Measurements from ENCODE around the gene CSNK1A1L.
"Not testable (repeated sequence)": the region's sequence is repeated elsewhere in the genome, so short reads cannot be mapped to it uniquely, and the experiment has no call there.

Gene CSNK1A1L

DNA sequence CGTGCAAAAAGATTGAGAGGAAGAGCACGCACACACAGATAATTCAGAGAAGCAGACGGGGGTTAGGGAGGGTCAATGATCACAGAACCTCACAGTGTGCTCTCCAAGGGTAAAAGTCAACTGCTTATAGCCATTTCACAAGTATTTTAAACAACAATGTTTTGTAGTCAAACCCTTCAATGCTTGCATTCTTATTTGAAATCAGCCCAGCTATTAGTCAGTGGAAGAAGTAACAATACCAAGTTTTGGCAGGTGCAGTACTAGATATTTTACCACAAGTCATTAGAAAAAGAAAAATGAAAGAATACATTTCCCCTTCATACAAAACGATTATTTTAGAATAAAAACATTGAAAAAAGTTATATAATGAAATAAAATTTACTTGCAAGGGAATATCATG, 2.6 kb downstream of the CSNK1A1L start:
- DNase-seq, result no peak

DNA sequence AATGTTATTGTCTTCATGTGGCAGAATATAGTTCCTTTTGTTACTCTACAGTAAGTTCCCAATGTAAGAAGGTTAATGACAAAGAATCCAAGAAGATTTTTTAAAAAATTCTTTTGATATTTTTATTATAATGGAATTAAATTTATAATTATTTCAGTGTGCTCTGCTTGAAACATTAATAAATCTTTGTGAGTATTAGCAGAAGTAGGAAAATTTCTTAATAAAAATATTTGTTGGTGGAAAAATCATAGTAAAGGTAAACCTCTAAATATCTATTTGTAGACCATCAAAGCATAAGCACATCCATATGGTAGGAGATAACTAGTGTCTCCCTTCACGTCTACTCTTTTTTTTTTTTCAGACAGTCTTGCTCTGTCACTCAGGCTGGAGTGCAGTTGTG, 4.3 kb downstream of the CSNK1A1L start:
- DNase-seq, result no peak

DNA sequence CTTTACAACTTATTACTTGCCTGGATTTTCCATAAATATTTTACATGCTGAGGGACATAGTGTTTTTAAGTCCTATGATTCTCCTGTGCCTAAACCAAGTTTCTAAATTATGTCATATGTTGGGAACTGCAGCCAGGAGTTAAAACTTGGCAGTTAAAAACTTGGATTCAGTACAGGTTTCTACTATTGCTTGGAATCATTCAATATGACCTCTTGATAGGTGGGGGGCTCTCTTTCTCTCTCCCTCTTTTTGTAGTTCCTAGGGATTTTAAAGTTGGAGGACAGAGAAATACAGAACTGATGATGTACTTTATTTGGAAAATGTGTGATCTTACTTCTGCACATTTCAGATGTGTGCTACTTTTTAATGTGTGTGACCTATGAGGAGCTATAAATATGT, 4.7 kb downstream of the CSNK1A1L start:
- no peak for DNase-seq

DNA sequence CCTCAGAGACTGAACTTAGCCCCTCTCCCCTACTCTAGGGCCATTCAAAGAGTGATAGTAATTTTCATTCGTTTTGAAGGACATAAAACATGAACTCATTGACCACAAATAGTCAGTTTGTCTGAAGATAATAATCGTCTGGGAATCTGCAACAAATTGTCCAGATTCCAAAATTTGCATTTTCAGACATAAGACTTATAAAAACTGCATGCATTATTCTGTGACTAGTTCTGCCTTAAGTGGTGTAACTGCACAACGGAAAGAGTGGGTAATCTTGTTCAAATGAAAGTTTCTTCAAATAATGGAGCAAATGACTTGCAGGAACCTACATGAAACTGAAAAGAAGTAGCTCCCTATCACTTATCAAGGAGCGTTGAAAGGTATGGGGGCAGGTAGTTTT, 8.4 kb downstream of the CSNK1A1L start:
- DNase-seq, result no peak

DNA sequence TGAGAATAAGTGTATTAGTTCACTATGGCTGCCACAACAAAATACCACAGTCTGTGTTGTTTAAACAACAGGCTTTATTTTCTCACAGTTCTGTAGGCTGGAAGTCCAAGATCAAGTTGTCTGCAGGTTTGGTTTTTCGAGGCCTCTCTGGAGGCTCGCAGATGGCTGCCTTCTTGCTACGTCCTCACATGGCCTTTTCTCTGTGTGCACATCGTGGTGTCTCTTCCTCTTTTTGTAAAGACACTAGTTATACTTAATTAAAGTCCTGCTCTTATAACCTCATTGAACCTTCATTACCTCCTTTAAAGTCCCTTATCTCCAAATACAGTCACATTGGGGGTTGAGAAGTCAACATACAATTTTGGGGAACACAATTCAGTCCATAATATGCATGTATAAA, 10.6 kb downstream of the CSNK1A1L start:
- DNase-seq, result no peak

DNA sequence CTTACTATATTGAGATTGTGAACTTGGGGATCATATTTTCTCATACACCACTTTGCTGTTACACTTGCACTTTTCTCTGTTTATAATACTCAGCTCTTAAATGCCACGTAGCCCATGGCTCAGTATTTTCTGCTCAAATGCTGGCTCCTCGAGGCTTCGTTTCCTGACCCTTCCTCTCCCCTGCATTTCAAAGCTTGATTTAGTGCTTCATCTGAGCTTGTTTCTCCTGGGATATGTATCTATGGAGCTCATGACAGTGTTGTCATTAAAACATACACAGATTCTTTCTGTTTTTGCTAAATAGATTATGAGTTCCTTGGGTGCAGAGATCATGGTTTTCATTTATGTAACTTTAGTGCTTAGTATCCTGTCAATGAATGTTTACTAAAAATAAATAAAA, 11.4 kb downstream of the CSNK1A1L start:
- DNase-seq, result no peak

DNA sequence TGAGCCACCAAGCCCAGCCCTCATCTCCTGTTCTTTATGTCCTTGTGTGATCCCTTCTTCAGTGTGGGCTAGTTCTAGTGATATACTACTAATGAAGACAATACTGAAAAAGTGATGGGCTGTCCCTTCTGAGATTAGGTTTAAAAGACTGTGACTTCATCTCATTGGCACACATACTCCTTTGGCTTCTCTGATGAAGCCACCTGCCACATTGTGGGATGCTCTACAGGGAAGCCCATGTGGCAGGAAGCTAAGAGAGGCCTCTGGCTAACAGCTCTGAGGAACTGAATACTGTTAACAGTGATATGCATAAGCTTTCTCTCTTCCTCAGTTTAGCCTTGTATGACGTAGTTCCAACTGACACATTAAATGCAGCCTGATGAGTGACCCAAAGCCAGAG, 13.6 kb downstream of the CSNK1A1L start:
- DNase-seq, result no peak

DNA sequence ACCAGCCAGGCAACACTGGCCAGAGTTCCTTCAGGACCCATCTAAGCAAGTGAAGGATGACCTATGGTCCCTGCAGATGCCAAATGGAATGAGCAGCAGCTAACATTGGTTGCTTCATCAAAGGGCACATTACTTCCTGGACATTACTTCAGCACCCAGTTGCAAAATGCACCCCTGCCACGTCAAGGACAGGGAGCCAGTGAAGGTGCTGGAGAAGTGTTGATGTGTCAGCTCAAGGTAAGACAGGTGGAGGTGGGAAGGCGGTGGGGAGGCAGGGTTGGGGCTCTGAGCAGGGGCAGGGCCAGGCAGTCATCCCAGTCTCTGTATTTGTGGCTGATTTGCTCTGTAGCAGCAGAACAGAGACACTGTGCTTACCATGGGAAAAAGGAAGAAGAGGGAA, 14.6 kb downstream of the CSNK1A1L start:
- DNase-seq, result no peak

DNA sequence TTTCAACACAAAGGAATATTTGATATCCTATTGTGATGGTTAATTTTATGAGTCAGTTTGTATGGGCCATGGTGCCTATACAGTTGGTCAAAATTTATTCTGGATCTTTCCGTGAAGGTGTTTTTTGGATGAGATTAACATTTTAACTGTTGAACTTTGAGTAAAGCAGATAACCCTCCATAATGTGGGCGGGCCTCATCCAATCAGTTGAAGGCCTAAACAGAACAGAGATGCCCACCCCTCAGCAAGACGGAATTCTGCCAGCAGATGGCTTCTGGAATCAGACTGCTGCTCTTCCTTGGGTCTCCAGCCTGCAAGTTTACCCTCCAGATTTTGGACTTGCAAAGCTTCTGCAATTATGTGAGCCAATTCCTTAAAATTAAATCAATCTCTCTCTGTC, 16.0 kb downstream of the CSNK1A1L start:
- DNase-seq, result no peak

DNA sequence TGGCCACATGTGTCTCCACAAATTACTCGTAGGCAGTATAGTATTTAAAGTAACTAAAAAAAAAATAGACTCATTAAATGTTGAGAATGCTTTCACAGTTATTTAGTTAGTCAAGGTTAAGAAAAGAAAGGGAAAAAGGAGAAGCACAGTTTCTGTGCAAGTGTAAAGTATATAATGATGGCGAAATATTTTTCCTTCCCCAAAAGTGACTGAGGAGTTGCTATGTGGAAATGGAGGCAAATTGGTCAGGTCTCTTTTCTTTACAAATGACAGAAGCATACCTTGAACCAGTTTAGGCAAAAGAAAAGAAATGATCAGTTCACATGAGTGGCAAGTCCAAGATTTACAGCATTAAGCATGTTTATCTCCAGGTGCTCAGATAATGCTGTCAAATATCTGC, 18.0 kb downstream of the CSNK1A1L start:
- no peak for DNase-seq

DNA sequence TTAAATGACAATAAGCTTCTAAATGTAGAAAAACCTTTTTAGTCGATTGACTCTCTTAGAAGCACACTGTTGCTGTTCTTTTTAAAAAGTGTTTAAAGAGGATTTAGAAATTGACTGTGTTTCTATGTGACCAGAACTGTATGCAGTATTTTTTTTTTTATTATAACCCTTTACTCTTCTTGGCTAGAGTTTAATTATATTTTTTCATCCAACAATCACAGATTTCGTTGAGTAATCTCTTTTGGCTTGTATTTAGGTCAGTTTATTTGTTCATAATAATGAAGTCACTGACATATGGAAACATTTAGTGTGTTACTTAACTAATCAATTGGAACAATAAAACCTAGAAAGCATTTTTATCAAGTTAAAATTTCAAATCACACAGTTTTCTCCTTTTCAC, 19.9 kb downstream of the CSNK1A1L start:
- no peak for DNase-seq

DNA sequence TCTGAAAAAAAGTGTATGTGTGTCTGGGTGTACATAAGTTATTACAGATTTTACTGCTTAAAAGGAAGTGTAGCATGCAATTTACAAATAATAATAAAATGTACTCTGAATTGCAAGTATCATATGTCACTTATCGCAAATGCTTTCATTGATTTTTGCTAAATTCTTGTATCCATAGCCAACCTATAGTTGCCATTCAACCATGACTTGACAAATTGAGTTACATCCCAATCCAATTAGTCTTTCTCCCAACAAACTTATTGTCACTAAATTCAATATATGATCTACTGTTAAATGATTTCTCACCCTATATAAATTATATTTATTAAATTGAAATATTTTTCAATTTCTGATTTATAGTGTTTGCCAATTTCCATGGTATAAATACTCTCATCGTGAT, 28.6 kb downstream of the CSNK1A1L start:
- DNase-seq, result no peak

DNA sequence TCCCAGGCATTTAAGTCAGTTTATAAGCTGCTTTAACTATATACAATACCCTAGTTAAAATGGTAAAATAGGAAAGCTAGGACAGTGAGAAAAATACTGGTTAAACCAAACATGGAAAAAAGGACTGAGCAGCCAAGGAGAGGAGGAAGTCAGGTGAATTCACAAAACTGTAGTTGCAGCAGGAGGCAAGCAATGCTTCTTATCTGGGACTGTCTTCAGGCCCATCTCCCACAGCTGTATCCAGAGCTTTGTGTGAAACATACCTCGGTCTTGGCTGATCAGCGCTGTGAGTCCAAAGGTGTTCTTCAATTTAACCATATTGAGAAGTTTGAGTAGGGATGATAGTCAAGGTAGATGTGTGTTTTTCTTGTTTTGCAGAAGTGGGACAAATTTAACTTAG, 30.3 kb downstream of the CSNK1A1L start:
- DNase-seq, result no peak

DNA sequence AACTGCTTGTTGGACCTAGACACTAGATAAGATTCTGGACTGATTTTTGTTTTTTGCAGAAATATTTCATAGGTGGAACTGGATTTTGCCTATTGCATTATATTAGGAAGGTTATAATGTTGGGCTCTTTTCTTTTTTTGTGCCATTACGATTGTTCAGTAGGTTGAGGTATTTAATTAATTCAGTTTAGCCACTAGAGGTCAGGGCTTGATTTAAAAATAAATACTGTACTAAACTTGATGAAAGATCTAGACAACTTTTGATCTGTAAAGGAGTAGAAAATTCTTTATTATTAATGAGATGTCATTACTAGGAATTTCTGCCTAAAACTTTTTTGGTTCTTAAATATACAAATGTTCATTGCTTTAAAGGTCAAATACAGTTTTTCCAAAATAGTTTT, 30.8 kb downstream of the CSNK1A1L start:
- DNase-seq, result peak; percentile 16

DNA sequence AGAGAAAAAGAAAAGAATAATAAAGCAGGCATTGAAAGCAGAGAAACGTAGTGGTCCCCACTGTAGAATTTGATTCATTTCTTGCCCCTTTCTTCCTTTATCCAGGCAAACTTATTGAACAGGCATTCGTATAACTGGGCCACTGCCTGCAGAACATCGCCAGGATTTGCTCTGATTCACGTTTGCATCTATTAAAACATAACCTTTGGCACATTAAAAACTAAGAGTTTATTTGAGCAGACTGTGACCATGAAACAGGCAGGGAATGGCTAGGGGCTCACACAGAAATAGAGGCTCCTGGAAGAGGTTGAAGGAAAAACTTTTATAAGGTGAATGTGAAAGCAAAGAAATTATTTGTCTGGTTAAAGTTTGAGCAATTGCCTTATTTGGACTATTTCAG, 33.4 kb downstream of the CSNK1A1L start:
- no peak for DNase-seq

DNA sequence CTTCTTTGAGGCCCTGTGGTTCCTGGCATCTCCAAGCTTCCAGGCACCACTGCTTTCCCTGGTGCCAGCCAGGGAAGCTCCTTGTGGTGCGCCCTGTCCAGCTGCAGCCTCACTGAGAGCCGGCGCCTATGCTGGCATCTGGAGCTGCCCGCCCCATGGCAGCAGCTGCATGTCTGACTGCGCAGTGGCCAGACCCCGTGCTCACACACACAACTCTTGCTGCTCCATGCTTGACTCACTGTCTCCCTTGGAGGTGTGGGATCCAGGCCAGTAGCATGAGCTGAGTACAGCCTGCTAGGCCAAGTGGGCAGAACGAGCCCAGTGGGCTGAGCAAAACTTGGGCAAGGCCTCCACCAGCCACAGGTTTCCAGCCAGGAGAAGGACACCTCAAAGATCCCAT, 34.5 kb downstream of the CSNK1A1L start:
- DNase-seq, result no peak

DNA sequence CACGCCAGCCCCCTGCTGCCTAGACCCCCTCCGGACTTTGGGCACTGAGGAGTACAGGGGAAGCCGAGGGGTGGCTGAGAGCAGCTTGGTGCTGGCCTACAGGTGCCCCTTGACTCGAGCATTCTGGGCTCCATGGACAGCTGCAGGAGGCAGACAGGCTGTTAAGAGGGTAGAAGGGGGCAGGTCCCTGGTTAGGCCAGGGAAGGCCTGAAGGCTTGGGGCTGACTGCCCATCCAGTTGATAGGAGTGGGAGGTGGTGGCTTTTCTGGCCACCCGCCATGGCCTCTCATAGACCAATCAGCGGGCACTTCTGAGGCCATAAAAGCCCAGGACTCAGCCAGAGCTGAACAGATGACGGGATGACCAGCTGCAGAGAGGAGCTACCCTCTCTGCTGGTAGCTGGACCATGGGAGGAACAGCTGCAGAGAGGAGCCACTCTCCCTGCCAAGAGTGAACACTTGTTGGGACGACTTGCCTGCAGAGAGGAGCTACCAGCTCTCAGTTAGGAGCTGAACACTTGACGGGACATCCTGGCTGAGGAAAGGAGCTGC, 35.2 kb downstream of the CSNK1A1L start:
- no peak for DNase-seq

DNA sequence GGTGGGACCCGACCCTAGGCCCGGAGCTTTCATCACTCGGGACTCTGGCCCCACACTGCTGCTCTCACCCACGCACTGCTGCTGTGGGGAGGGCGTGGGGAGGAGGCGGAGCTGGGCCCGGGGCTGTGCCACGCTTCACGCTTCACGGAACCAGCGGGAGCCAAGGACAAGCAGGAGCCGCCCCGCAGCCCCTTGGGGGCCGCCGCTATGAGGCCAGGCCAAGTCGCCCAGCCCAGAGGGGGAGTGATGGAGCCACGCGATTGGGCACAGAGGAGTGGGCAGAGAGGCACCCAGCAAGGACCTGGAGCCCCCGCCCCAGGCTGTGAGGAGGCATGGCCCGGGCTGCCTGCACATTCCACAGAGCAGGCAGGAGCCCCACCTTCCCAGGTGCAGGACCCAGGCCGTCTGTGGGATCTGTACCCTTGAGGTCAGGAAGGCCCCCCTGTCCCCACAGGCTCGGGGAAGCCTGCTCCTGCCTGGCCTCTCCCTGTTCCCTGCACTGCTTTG, 35.8 kb downstream of the CSNK1A1L start:
- no peak for DNase-seq

DNA sequence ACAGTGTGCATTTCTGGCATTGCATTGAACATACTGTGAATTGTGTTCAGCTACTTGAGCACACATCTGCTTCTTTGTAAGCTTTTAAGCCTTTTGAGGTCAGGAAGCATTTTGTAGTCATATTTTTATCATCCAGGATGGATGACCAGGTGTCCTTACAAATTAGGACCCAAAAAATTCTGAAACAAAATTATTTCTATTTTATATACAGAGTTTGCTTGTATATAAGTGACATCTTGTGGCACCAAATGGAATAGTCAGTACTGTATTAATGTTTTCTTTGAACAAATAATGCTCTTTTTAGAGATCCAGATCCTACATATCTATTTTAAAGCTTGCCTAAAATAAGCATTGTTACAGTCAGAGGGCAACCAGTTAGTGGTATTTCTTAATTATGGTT, 36.5 kb downstream of the CSNK1A1L start:
- no peak for DNase-seq

DNA sequence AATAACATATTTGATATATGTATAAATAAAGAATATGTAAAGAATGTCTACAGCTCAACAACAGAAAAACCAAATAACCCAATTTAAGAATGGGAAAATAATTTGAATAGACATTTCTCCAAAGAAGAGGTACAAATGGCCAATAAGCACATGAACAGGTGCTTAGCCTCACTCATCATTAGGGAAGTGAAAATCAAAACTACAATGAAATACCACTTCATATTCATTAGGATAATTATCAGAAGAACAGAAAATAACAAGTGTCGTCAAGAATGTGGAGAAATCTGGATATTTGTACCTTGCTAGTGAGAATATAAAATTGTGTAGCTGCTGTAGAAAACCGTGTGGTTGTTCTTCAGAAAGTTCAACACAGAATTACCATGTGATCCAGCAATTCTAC, 37.6 kb downstream of the CSNK1A1L start:
- DNase-seq, result no peak

DNA sequence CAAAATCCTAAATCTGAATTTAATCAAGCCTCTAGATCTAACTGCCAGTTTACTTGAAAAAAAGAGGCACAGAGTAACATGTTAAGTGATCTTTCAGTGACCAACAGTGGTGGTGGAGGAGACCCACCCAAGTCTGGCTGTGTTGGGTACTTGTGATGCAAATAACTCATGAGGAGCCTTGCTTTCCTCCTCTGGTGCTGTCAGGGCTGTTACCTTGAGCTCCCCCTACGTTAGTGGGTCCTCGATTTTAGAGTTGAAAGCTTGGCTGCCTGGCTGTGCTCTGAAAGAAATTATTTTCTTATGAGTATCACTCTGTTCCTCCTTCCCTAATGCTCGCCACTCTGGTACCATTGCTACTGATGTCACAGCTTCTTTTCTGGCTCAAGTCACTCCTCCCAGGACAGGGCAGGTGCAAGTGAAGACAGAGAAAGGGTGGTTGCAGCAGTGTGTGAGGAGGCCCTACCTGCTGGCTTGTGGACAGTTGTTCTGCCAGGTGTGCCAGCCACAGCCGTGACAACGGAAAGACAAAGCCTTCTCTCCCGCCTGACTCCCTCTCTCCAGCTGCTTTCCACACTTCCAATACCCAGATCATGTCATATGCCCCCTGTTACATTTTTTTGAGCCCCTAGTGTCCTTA, 39.5 kb downstream of the CSNK1A1L start:
- DNase-seq, result no peak

DNA sequence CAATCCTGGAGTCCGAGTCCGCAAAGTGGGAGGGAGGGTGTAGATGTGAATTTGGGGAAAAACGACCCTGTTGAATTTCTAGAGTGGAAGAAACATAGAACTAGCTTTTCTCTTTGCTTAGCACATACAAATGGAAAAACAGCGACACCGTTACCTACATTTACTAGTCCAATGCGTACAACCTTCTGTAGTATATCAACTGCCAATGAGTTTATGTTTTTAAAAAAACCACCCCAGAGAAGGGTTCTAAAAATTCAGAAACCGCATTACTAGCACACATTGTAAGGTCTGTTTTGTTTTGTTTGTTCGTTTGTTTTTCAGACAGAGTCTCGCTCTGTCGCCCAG, 45.6 kb downstream of the CSNK1A1L start:
- no peak for DNase-seq

DNA sequence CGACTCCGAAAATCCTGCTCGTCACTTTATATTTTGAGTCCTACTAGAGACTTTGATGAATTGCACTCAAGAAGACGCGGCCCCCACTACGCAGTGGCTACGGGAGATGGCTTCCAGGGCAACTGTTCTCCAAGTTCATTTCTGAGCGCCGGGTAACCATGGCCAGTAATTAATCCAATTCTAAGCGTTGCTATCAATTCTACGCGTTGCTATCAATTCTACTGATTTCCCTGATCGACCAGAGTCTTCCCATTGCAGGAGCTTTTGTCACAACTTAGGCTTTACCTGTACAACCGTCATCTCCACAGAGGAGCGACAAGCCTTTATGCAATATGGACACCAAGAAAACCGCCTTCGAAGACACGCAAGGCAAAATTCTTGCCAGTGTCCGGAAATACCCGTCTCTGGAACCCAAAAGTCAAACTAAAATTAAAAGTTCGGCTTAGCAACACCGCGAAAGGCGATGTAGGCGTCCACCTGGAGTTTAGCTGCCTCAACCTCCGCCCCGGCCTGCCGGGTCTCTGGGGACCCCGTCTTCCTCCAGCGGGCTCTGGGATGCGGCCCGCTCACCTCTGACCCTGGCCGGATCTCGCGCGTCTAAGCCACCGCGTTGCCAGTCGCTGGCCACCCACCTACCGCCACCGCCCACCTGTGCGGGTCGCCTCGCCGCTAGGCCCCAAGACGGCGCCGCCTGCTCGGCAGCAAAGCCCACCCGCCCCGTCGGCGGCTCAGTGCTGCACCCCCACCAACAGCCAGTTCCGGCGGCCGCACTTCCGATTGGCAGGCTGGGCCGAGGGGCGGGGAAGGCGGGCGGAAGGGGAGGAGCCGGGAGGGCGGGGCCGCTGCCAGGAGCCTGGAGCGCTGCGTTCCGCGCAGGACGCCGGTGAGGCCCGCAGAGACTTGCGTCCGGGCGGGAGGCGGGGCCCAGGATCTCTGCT, 46.3 kb downstream of the CSNK1A1L start, which contains the start of gene SUPT20H:
Gene SUPT20H, minus strand, starts transcription at position 779 of the 938 bp plus-strand sequence. CDS start 8,198 bp downstream, outside the sequence.
- peak; percentile 81 for DNase-seq

DNA sequence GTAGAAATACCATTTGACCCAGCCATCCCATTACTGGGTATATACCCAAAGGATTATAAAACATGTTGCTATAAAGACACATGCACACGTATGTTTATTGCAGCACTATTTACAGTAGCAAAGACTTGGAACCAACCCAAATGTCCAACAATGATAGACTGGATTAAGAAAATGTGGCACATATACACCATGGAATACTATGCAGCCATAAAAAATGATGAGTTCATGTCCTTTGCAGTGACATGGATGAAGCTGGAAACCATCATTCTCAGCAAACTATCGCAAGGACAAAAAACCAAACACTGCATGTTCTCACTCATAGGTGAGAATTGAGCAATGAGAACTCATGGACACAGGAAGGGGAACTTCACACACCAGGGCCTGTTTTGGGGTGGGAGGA, 49.2 kb downstream of the CSNK1A1L start:
- not testable (repeated sequence) for DNase-seq
